ENCODE data around the gene CNOT8.

CNOT8 gene

GRCh38 chr5:154923441-154924430 lies 65.3 kb downstream of the CNOT8 start:
- no peak for DNase-seq

Data from T-helper 2 cell (primary cell).